Right lobe of liver (tissue), 6 donors: ENCODE measurements around the gene XRCC4. TPM values are rescaled to one million over a fixed set of nuclear protein-coding genes. Genes with fewer than 3 reads are reported as not detected.

Experiments
- ATAC-seq, 4 donors: fragments of 200-7000 bp; cut with Tn5 transposase; one replicate each; pipeline ENCODE4 v1.9.1; 2020; ENCODE audit warnings: mild to moderate bottlenecking in 4 of 4, moderate library complexity in 4 of 4
- DNase-seq, 3 donors: peaks; one replicate each; pipeline ENCODE4 v3.0.0-alpha.2; 2020
- H3K27ac ChIP-seq, 3 donors: fragments of 200-600 bp; one replicate each; pipeline ENCODE4 v1.8.0; 2022
- H3K27me3 ChIP-seq, 2 donors: fragments of 200-600 bp; one replicate each; pipeline ENCODE4 v1.8.0; 2022
- H3K36me3 ChIP-seq, 4 donors: fragments of 200-600 bp; sonication (generic) in 1 of 4; one replicate each; pipeline versions ENCODE4 v1.5.1 to v1.8.0; 2017 to 2022; ENCODE audit warnings: control low read depth in 1 of 4
- H3K4me1 ChIP-seq, 4 donors: fragments of 200-600 bp; sonication (generic) in 1 of 4; one replicate each; pipeline versions ENCODE4 v1.5.1 to v1.8.0; 2017 to 2022; ENCODE audit warnings: control low read depth in 1 of 4
- H3K4me3 ChIP-seq, 3 donors: fragments of 200-600 bp; one replicate each; pipeline ENCODE4 v1.8.0; 2022
- H3K9me3 ChIP-seq, 4 donors: fragments of 200-600 bp; sonication (generic) in 1 of 4; one replicate each; pipeline versions ENCODE4 v1.5.1 to v1.8.0; 2017 to 2022; ENCODE audit warnings: control low read depth in 1 of 4
- CTCF ChIP-seq, 4 donors: fragments of 200-600 bp in 3 of 4; fragments of 450-650 bp in 1 of 4; IDR thresholded peaks; one replicate each; pipeline versions ENCODE4 v1.5.1 to v1.8.0; 2016 to 2022; ENCODE audit warnings: antibody characterized with exemption in 4 of 4, mild to moderate bottlenecking in 2 of 4
- POLR2A ChIP-seq: fragments of 450-650 bp; IDR thresholded peaks from one replicate; pipeline ENCODE4 v1.6.1; 2017; ENCODE audit warnings: antibody characterized with exemption, mild to moderate bottlenecking
- WGBS: methylation state at CpG from one replicate; pipeline ENCODE4 v1.1.6; 2018; ENCODE audit warnings: low coverage, low lambda C conversion rate; ENCODE audit not compliant: insufficient coverage; ENCODE audit errors: missing lambda C conversion rate; 5-methylcytosine and 5-hydroxymethylcytosine counted together
- intact Hi-C, 2 donors: fragments of 100-400 bp; cut with DNase I; formaldehyde crosslinking; loops; one replicate each; pipeline versions ENCODE4 v1.11.2 to v1.14.1; 2022
- total RNA-seq, 6 experiments: library from RNA; depleted of rRNA in 2 of 6; stranded (reverse); fragments of >200 nt in 2 of 6; fragmentation: NEBNext Ultra II Directional in 3 of 6; extraction: Animal tissue kit (Norgen Biotek cat#: 25700) in 3 of 6; gene quantifications; one replicate each; pipeline versions ENCODE4 v1.1.0 to v1.2.4, GENCODE V29; 2016 to 2023
- donor health status: DM: no; HTN: yes; CAD: no.
- donor health status: DM: no; HTN: no; CAD: no.
- donor health status: DM: no; HTN: no; CAD: no.
- donor health status: DM: no; HTN: yes; CAD: no.
- donor health status: DM: no; HTN: yes; CAD: no.

XRCC4 gene
- total RNA-seq, 6 experiments from 2014 or later, result 1.6 to 4.8 (median 2.5) TPM

GRCh38 chr5:83370957-83371356 lies 293.6 kb downstream of the XRCC4 start:
- H3K4me3 ChIP-seq, result no peak overlapping the region
- H3K27ac ChIP-seq, result no peak overlapping the region
- no peaks in the 10 kb centered on the region for H3K4me1 ChIP-seq
- H3K9me3 ChIP-seq, result no peaks in the 10 kb centered on the region
- intact Hi-C loops, result no loop called here
- H3K27me3 ChIP-seq, result no peaks in the 10 kb centered on the region
- ATAC-seq (no peak), DNase-seq (no peak)
- TF ChIP-seq POLR2A, result no peak
- no peak for TF ChIP-seq CTCF (IDR thresholded peaks at IDR 0.05)
- no peaks in the 10 kb centered on the region for H3K36me3 ChIP-seq
- 45% methylated on average over 1 of the region's 1 CpG for WGBS

- Histone ChIP-seq H3K27ac (no peak overlapping the region), H3K4me1 (no peaks in the 10 kb centered on the region), H3K9me3 (no peaks in the 10 kb centered on the region), H3K36me3 (no peaks in the 10 kb centered on the region), H3K27me3 (no peaks in the 10 kb centered on the region), H3K4me3 (no peak overlapping the region)
- WGBS, result 54% methylated on average over 1 of the region's 1 CpG
- no peak for ATAC-seq
- intact Hi-C loops, result no loop called here
- TF ChIP-seq CTCF (IDR thresholded peaks at IDR 0.05) (no peak), POLR2A (no peak)
- no peak for DNase-seq
Observed at GRCh38 chr5:83371726-83372125, 294.4 kb downstream of the XRCC4 start.

- WGBS, result 23% methylated on average over 2 of the region's 2 CpGs
- H3K27ac ChIP-seq, result no peak overlapping the region
- no peaks in the 10 kb centered on the region for H3K4me1 ChIP-seq
- TF ChIP-seq POLR2A, result no peak
- TF ChIP-seq CTCF (IDR thresholded peaks at IDR 0.05), result no peak
- DNase-seq, result no peak
- no peaks in the 10 kb centered on the region for H3K27me3 ChIP-seq
- H3K9me3 ChIP-seq, result no peaks in the 10 kb centered on the region
- H3K36me3 ChIP-seq, result no peaks in the 10 kb centered on the region
- no peak for ATAC-seq
- H3K4me3 ChIP-seq, result no peak overlapping the region
- intact Hi-C loops, result no loop called here
Observed at GRCh38 chr5:83374547-83374946, 297.2 kb downstream of the XRCC4 start.

- no peaks in the 10 kb centered on the region for H3K4me1 ChIP-seq
- H3K36me3 ChIP-seq, result no peaks in the 10 kb centered on the region
- intact Hi-C loops, result no loop called here
- 71% methylated on average over 3 of the region's 3 CpGs for WGBS
- no peak for DNase-seq
- H3K27me3 ChIP-seq, result no peaks in the 10 kb centered on the region
- no peak for ATAC-seq
- H3K27ac ChIP-seq, result no peak overlapping the region
- TF ChIP-seq POLR2A (no peak), CTCF (IDR thresholded peaks at IDR 0.05) (no peak)
- no peak overlapping the region for H3K4me3 ChIP-seq
- H3K9me3 ChIP-seq, result no peaks in the 10 kb centered on the region
Observed at GRCh38 chr5:83375049-83375745, 297.9 kb downstream of the XRCC4 start.
